ENCODE data around the gene HOMEZ.
A peak's percentile ranks its signal among the peaks of the same experiment; 100 is the strongest.

The HOMEZ gene

GRCh38 chr14:23321572-23322547 is 35.9 kb upstream of the HOMEZ start:
- Histone ChIP-seq H3K4me1 (ENCODE audit: control insufficient read depth, insufficient read depth, low read length, poor library complexity, severe bottlenecking) (peaks cover 18% of the 10 kb centered on the region), H3K27ac (ENCODE audit: low read depth, low read length, severe bottlenecking) (peak overlapping the region; percentile 94), H3K9me3 (ENCODE audit: control insufficient read depth, low read length) (no peaks in the 10 kb centered on the region), H3K4me3 (ENCODE audit: extremely low read depth, insufficient read depth, low read length, poor library complexity, severe bottlenecking) (peak overlapping the region; percentile 84), H3K36me3 (ENCODE audit: control insufficient read depth, insufficient read depth, low read length) (peaks cover 70% of the 10 kb centered on the region)
- WGBS, 2 experiments (ENCODE audit: insufficient coverage in 2 of 2) = 0% methylated on average over 30 to 37 of the region's 64 CpGs

- Histone ChIP-seq H3K4me1 (ENCODE audit: control insufficient read depth, insufficient read depth, low read length, poor library complexity, severe bottlenecking) (peaks cover 18% of the 10 kb centered on the region), H3K4me3 (ENCODE audit: extremely low read depth, insufficient read depth, low read length, poor library complexity, severe bottlenecking) (peak within 1 kb of the TSS; percentile 84), H3K27ac (ENCODE audit: low read depth, low read length, severe bottlenecking) (peak within 1 kb of the TSS; percentile 94), H3K9me3 (ENCODE audit: control insufficient read depth, low read length) (no peaks in the 10 kb centered on the region), H3K36me3 (ENCODE audit: control insufficient read depth, insufficient read depth, low read length) (peaks cover 70% of the 10 kb centered on the region)
- 4 to 6% methylated on average over 40 to 51 of the region's 63 CpGs for WGBS, 2 experiments (ENCODE audit: insufficient coverage in 2 of 2)
Measured at GRCh38 chr14:23320584-23321571, 34.9 kb upstream of the HOMEZ start, which contains the start of gene PABPN1. PABPN1 (plus strand) TSS chr14:23321457; CDS start chr14:23321470, 13 bp downstream.

GRCh38 chr14:23319746-23320583 is 34.0 kb upstream of the HOMEZ start:
- Histone ChIP-seq H3K36me3 (ENCODE audit: control insufficient read depth, insufficient read depth, low read length) (peaks cover 65% of the 10 kb centered on the region), H3K9me3 (ENCODE audit: control insufficient read depth, low read length) (no peaks in the 10 kb centered on the region), H3K27ac (ENCODE audit: low read depth, low read length, severe bottlenecking) (peak overlapping the region; percentile 92), H3K4me3 (ENCODE audit: extremely low read depth, insufficient read depth, low read length, poor library complexity, severe bottlenecking) (peak overlapping the region; percentile 27), H3K4me1 (ENCODE audit: control insufficient read depth, insufficient read depth, low read length, poor library complexity, severe bottlenecking) (peaks cover 18% of the 10 kb centered on the region)
- WGBS, 2 experiments (ENCODE audit: insufficient coverage in 2 of 2) = 95 to 99% methylated on average over 11 to 12 of the region's 17 CpGs

- Histone ChIP-seq H3K36me3 (ENCODE audit: control insufficient read depth, insufficient read depth, low read length) (peaks cover 58% of the 10 kb centered on the region), H3K4me3 (ENCODE audit: extremely low read depth, insufficient read depth, low read length, poor library complexity, severe bottlenecking) (no peak overlapping the region), H3K9me3 (ENCODE audit: control insufficient read depth, low read length) (no peaks in the 10 kb centered on the region), H3K4me1 (ENCODE audit: control insufficient read depth, insufficient read depth, low read length, poor library complexity, severe bottlenecking) (peaks cover 9% of the 10 kb centered on the region), H3K27ac (ENCODE audit: low read depth, low read length, severe bottlenecking) (no peak overlapping the region)
- WGBS, 2 experiments (ENCODE audit: insufficient coverage in 2 of 2) = 97 to 100% methylated on average over 4 of the region's 5 CpGs
Measured at GRCh38 chr14:23316300-23316699, 30.4 kb upstream of the HOMEZ start.

- WGBS, 2 experiments (ENCODE audit: insufficient coverage in 2 of 2) = 89 to 100% methylated on average over 1 of the region's 1 CpG
- Histone ChIP-seq H3K4me3 (ENCODE audit: extremely low read depth, insufficient read depth, low read length, poor library complexity, severe bottlenecking) (no peak overlapping the region), H3K4me1 (ENCODE audit: control insufficient read depth, insufficient read depth, low read length, poor library complexity, severe bottlenecking) (peaks cover 14% of the 10 kb centered on the region), H3K9me3 (ENCODE audit: control insufficient read depth, low read length) (no peaks in the 10 kb centered on the region), H3K36me3 (ENCODE audit: control insufficient read depth, insufficient read depth, low read length) (peaks cover 63% of the 10 kb centered on the region), H3K27ac (ENCODE audit: low read depth, low read length, severe bottlenecking) (no peak overlapping the region)
Measured at GRCh38 chr14:23310546-23310945, 24.6 kb upstream of the HOMEZ start.

- H3K4me1 ChIP-seq (ENCODE audit: control insufficient read depth, insufficient read depth, low read length, poor library complexity, severe bottlenecking) = peaks cover 14% of the 10 kb centered on the region
- 96 to 98% methylated on average over 12 to 17 of the region's 17 CpGs for WGBS, 2 experiments (ENCODE audit: insufficient coverage in 2 of 2)
- H3K4me3 ChIP-seq (ENCODE audit: extremely low read depth, insufficient read depth, low read length, poor library complexity, severe bottlenecking) = no peak overlapping the region
Measured at GRCh38 chr14:23308721-23309445, 23.0 kb upstream of the HOMEZ start.

GRCh38 chr14:23307687-23308644 is 22.0 kb upstream of the HOMEZ start:
- Histone ChIP-seq H3K27ac (ENCODE audit: low read depth, low read length, severe bottlenecking) (no peak overlapping the region), H3K4me3 (ENCODE audit: extremely low read depth, insufficient read depth, low read length, poor library complexity, severe bottlenecking) (peak overlapping the region; percentile 86), H3K9me3 (ENCODE audit: control insufficient read depth, low read length) (no peaks in the 10 kb centered on the region), H3K4me1 (ENCODE audit: control insufficient read depth, insufficient read depth, low read length, poor library complexity, severe bottlenecking) (peaks cover 14% of the 10 kb centered on the region), H3K36me3 (ENCODE audit: control insufficient read depth, insufficient read depth, low read length) (peaks cover 50% of the 10 kb centered on the region)
- 90 to 94% methylated on average over 17 to 19 of the region's 22 CpGs for WGBS, 2 experiments (ENCODE audit: insufficient coverage in 2 of 2)

More at GRCh38 chr14:23308721-23309445, 23.0 kb upstream of the HOMEZ start:
- Histone ChIP-seq H3K9me3 (ENCODE audit: control insufficient read depth, low read length) (no peaks in the 10 kb centered on the region), H3K36me3 (ENCODE audit: control insufficient read depth, insufficient read depth, low read length) (peaks cover 54% of the 10 kb centered on the region), H3K27ac (ENCODE audit: low read depth, low read length, severe bottlenecking) (no peak overlapping the region)

GRCh38 chr14:23307146-23307530 is 21.2 kb upstream of the HOMEZ start:
- H3K4me3 ChIP-seq (ENCODE audit: extremely low read depth, insufficient read depth, low read length, poor library complexity, severe bottlenecking) = peak overlapping the region; percentile 86
- H3K4me1 ChIP-seq (ENCODE audit: control insufficient read depth, insufficient read depth, low read length, poor library complexity, severe bottlenecking) = peaks cover 14% of the 10 kb centered on the region
- H3K9me3 ChIP-seq (ENCODE audit: control insufficient read depth, low read length) = no peaks in the 10 kb centered on the region
- peaks cover 46% of the 10 kb centered on the region for H3K36me3 ChIP-seq (ENCODE audit: control insufficient read depth, insufficient read depth, low read length)
- peak overlapping the region; percentile 72 for H3K27ac ChIP-seq (ENCODE audit: low read depth, low read length, severe bottlenecking)
- 0% methylated on average over 1 of the region's 5 CpGs for WGBS, 2 experiments (ENCODE audit: insufficient coverage in 2 of 2)
